ENCODE measurements around the gene DNAJC16. TPM values are rescaled to one million over a fixed set of nuclear protein-coding genes. Genes with fewer than 3 reads are reported as not detected.

The DNAJC16 gene
- total RNA-seq, 1 experiment from 2014 or later: 20.7 TPM

GRCh38 chr1:15522551-15522950, 4.1 kb upstream of the DNAJC16 start:
- Histone ChIP-seq H4K20me1 (ENCODE audit: control insufficient read depth, insufficient read depth, insufficient read length) (no peaks in the 10 kb centered on the region), H3K23me2 (ENCODE audit: insufficient read length, low read depth, low read length, poor library complexity, severe bottlenecking) (peaks cover 8% of the 10 kb centered on the region), H3K4me1 (ENCODE audit: insufficient read depth, low read length) (peaks cover 3% of the 10 kb centered on the region; the same call in 1 of the 2 replicates), H3K4me2 (ENCODE audit: insufficient read depth, insufficient read length, low read length) (no peak overlapping the region), H3K79me1 (ENCODE audit: insufficient read depth, low read depth, low read length, poor library complexity, severe bottlenecking) (no peaks in the 10 kb centered on the region), H3K56ac (ENCODE audit: insufficient read length, low read depth, low read length) (no peak overlapping the region), H3K27ac (ENCODE audit: insufficient read length, low read depth, low read length) (no peak overlapping the region), H3T11ph (ENCODE audit: low read length) (no peak overlapping the region), H3K27me3 (ENCODE audit: insufficient read depth, low read length) (no peaks in the 10 kb centered on the region), H3K14ac (ENCODE audit: insufficient read depth, low read length) (no peak overlapping the region), H2AFZ (ENCODE audit: low read length) (no peak overlapping the region), H2BK20ac (ENCODE audit: low read depth, low read length, poor library complexity, severe bottlenecking) (no peak overlapping the region), H3K9ac (ENCODE audit: extremely low read depth, insufficient read length, low read length) (no peak overlapping the region), H3K18ac (ENCODE audit: insufficient read length, low read depth, low read length) (no peak overlapping the region), H2AK5ac (ENCODE audit: insufficient read length, low read length) (no peak overlapping the region), H3K4ac (ENCODE audit: low read depth, low read length) (no peak overlapping the region), H2BK5ac (ENCODE audit: insufficient read length, low read length) (no peak overlapping the region), H2BK12ac (ENCODE audit: insufficient read length, low read depth, low read length) (no peak overlapping the region), H4K91ac (ENCODE audit: insufficient read length, low read depth, low read length) (no peak overlapping the region), H4K5ac (ENCODE audit: insufficient read length, low read depth, low read length) (no peak overlapping the region), H4K8ac (replicated peaks; ENCODE audit: insufficient read length, low read depth, low read length) (no peak overlapping the region), H3K23ac (ENCODE audit: insufficient read length, low read depth, low read length) (no peak overlapping the region), H3K79me2 (ENCODE audit: insufficient read depth, low read length) (no peaks in the 10 kb centered on the region), H2BK120ac (ENCODE audit: low read depth, low read length, poor library complexity, severe bottlenecking) (no peak overlapping the region), H3K9me3 (ENCODE audit: control insufficient read depth, low read depth, low read length) (no peaks in the 10 kb centered on the region), H2BK15ac (ENCODE audit: low read depth, low read length) (no peak overlapping the region)
- H3K27me3 Mint-ChIP-seq (ENCODE audit: low read depth): no peaks in the 10 kb centered on the region
- no peaks in the 10 kb centered on the region for H3K9me3 Mint-ChIP-seq
- DNase-seq: no peak
- H3K4me3 Mint-ChIP-seq: peak overlapping the region; percentile 92 to 95; a peak in 3 of 5 replicates
- no peak for TF ChIP-seq CTCF (conservative IDR thresholded peaks at IDR 0.05)
- no peak overlapping the region for H3K27ac Mint-ChIP-seq
- no CpG with 5 or more reads among the region's 4 CpGs for WGBS (ENCODE audit: extremely low coverage, insufficient read length, low lambda C conversion rate)
- peaks cover 23 to 37% of the 10 kb centered on the region in 2 experiments for H3K4me1 Mint-ChIP-seq
- H3K36me3 Mint-ChIP-seq (ENCODE audit: insufficient read depth in 1 of 3, low read depth in 3 of 3): peaks cover 2 to 16% (median 6%) of the 10 kb centered on the region in 3 experiments; a peak in 5 of 7 replicates

Measured in H9 (cell line).